ENCODE measurements around the gene HPGDS.

GRCh38 chr4:94371290-94371689 is 28.7 kb upstream of the HPGDS start:
- TF ChIP-seq POLR2AphosphoS5 (IDR thresholded peaks at IDR 0.05; ENCODE audit: low read depth, low read length) = no peak
- TF ChIP-seq CTCF (IDR thresholded peaks at IDR 0.05) = no peak
- TF ChIP-seq GATA2 (CRISPR knock-in tag; IDR thresholded peaks at IDR 0.05) = no peak
- no peak for TF ChIP-seq SIN3A (IDR thresholded peaks at IDR 0.05; ENCODE audit: borderline replicate concordance, low read depth, low read length)
- TF ChIP-seq REST (IDR thresholded peaks at IDR 0.05; ENCODE audit: low read depth, low read length) = no peak
- no peak for TF ChIP-seq SMC3 (IDR thresholded peaks at IDR 0.05; ENCODE audit: low read depth, low read length)
- TF ChIP-seq EP300 (IDR thresholded peaks at IDR 0.05; ENCODE audit: borderline replicate concordance in 1 of 2, low read depth in 1 of 2, low read length in 1 of 2) = no peak
- no peak for TF ChIP-seq TAF1 (IDR thresholded peaks at IDR 0.05; ENCODE audit: borderline replicate concordance, low read depth, low read length)
- no peak for TF ChIP-seq NFIC (IDR thresholded peaks at IDR 0.05; ENCODE audit: borderline replicate concordance)

Data from SK-N-SH (cell line).